Adrenal gland (tissue), 5 donors: ENCODE measurements around the gene SYT1.

Source experiments
- CTCF ChIP-seq, 6 experiments: fragments of 450-650 bp in 4 of 6; fragments of 200-600 bp in 2 of 6; sonication (generic) in 1 of 6; IDR thresholded peaks; 1 replicate in 5 of 6; 2 replicates in 1 of 6; pipeline versions ENCODE4 v1.5.1 to v1.8.0; 2016 to 2021; ENCODE audit warnings: antibody characterized with exemption in 6 of 6, mild to moderate bottlenecking in 2 of 6, moderate library complexity in 1 of 6
- POLR2A ChIP-seq, 2 donors: fragments of 450-650 bp; IDR thresholded peaks; one replicate each; pipeline ENCODE4 v1.6.1; 2017; ENCODE audit warnings: antibody characterized with exemption in 2 of 2, mild to moderate bottlenecking in 2 of 2, moderate library complexity in 1 of 2
- donor health status: DM: no; HTN: no; CAD: no.

- TF ChIP-seq POLR2A (IDR thresholded peaks at IDR 0.05): no peak
- no peak for TF ChIP-seq CTCF (IDR thresholded peaks at IDR 0.05)
Observed at GRCh38 chr12:79326663-79327062, 462.1 kb downstream of the SYT1 start.
